HCT116 (cell line): ENCODE results near the gene SLC30A3. TPM values are rescaled to one million over a fixed set of nuclear protein-coding genes. Genes with fewer than 3 reads are reported as not detected.

ENCODE experiments used
- ATAC-seq: fragments of 200-7000 bp; cut with Tn5 transposase; 2 replicates; pipeline ENCODE4 v1.9.1; 2020; ENCODE audit warnings: mild to moderate bottlenecking, moderate library complexity
- BruUV-seq: library from RNA; stranded (reverse); fragments of 400-500 nt; replicated peaks from 2 replicates; lab custom pipeline; 2021; lab: Mats Ljungman, UMichigan
- CTCF ChIA-PET: fragments of 300-600 bp; sonication (Branson Sonifier 250); formaldehyde crosslinking; loops from one replicate; lab custom pipeline; 2021; ENCODE audit warnings: antibody characterized with exemption; lab: Charles Lee
- POLR2A ChIA-PET: fragments of 300-600, 350-600 bp; sonication (Branson Sonifier 250); formaldehyde crosslinking; loops from one replicate; lab custom pipeline; 2021; ENCODE audit warnings: antibody characterized with exemption; lab: Charles Lee
- RAD21 ChIA-PET, 2 experiments: fragments of 300-600 bp; sonication (Branson Sonifier 250); formaldehyde crosslinking; loops; one replicate each; lab custom pipeline; 2023; ENCODE audit warnings: low total read pairs in 2 of 2; ENCODE audit not compliant: uncharacterized antibody in 2 of 2, unreplicated experiment in 2 of 2, low non-redundant PET in 1 of 2; lab: Charles Lee
- DNase-seq: peaks from one replicate; pipeline ENCODE4 v3.0.0-alpha.2; 2010; ENCODE audit warnings: low read depth, low spot score
- H2AFZ ChIP-seq: fragments of 200-600 bp; shearing (Covaris generic), sonication (generic); 2 replicates; pipeline ENCODE4 v1.6.1; 2017; ENCODE audit warnings: low read depth, mixed run types, mixed read lengths, antibody characterized with exemption, low read length; ENCODE audit not compliant: poor library complexity, severe bottlenecking
- H3K27ac ChIP-seq: 2 replicates; pipeline ENCODE4 v1.5.1; 2012; ENCODE audit warnings: low read depth, low read length
- H3K27me3 ChIP-seq: fragments of 200-600 bp; sonication (generic); 2 replicates; pipeline ENCODE4 v1.6.1; 2016; ENCODE audit warnings: mixed run types, low read length, mixed read lengths; ENCODE audit not compliant: insufficient read depth
- H3K36me3 ChIP-seq, 2 experiments: fragments of 200-500 bp in 1 of 2; fragments of 200-600 bp in 1 of 2; sonication (Bioruptor generic) in 1 of 2; sonication (generic) in 1 of 2; 2 replicates each; pipeline versions ENCODE4 v1.5.1 to v1.6.1; 2014 to 2016; ENCODE audit warnings: low read length in 2 of 2, inconsistent platforms in 1 of 2, mixed read lengths in 1 of 2, mixed run types in 1 of 2; ENCODE audit not compliant: insufficient read depth in 2 of 2, control insufficient read depth in 1 of 2
- H3K4me1 ChIP-seq, 2 experiments: fragments of 200-600 bp in 1 of 2; sonication (generic) in 1 of 2; 2 replicates each; pipeline versions ENCODE4 v1.5.1 to v1.6.1; 2012 to 2017; ENCODE audit warnings: low read length in 2 of 2, inconsistent platforms in 1 of 2, mild to moderate bottlenecking in 1 of 2, mixed read lengths in 1 of 2, mixed run types in 1 of 2, moderate library complexity in 1 of 2; ENCODE audit not compliant: insufficient read depth in 2 of 2, control insufficient read depth in 1 of 2
- H3K4me2 ChIP-seq: fragments of 200-600 bp; sonication (generic); 2 replicates; pipeline ENCODE4 v1.6.1; 2017; ENCODE audit warnings: mixed run types, low read length, mixed read lengths
- H3K4me3 ChIP-seq, 2 experiments: fragments of 200-600 bp in 1 of 2; sonication (generic) in 1 of 2; replicated peaks in 1 of 2; 2 replicates each; pipeline ENCODE4 v1.5.1; 2011 to 2016; ENCODE audit warnings: low read length in 2 of 2, control low read depth in 1 of 2, low read depth in 1 of 2, mild to moderate bottlenecking in 1 of 2, mixed read lengths in 1 of 2, mixed run types in 1 of 2
- H3K79me2 ChIP-seq: fragments of 200-600 bp; sonication (generic); 2 replicates; pipeline ENCODE4 v1.6.1; 2017; ENCODE audit warnings: mild to moderate bottlenecking, mixed run types, low read length, moderate library complexity, mixed read lengths; ENCODE audit not compliant: insufficient read depth
- H3K9ac ChIP-seq: fragments of 200-600 bp; sonication (generic); 2 replicates; pipeline ENCODE4 v1.6.1; 2016; ENCODE audit warnings: low read length, mixed read lengths
- H3K9me2 ChIP-seq: fragments of 200-600 bp; sonication (generic), shearing (Covaris generic); 2 replicates; pipeline ENCODE4 v1.6.1; 2017; ENCODE audit warnings: mixed run types, mild to moderate bottlenecking, moderate library complexity; ENCODE audit not compliant: insufficient read depth
- H3K9me3 ChIP-seq, 2 experiments: fragments of 200-500 bp in 1 of 2; fragments of 200-600 bp in 1 of 2; sonication (Bioruptor generic) in 1 of 2; sonication (generic) in 1 of 2; 2 replicates each; pipeline ENCODE4 v1.6.1; 2014 to 2017; ENCODE audit warnings: low read length in 2 of 2, mixed read lengths in 2 of 2, inconsistent platforms in 1 of 2, low read depth in 1 of 2, mild to moderate bottlenecking in 1 of 2, mixed run types in 1 of 2, moderate library complexity in 1 of 2; ENCODE audit not compliant: control insufficient read depth in 1 of 2, insufficient read depth in 1 of 2
- H4K20me1 ChIP-seq: fragments of 200-600 bp; sonication (generic), shearing (Covaris generic); 2 replicates; pipeline ENCODE4 v1.6.1; 2017; ENCODE audit warnings: mixed run types, mild to moderate bottlenecking, moderate library complexity; ENCODE audit not compliant: insufficient read depth
- CEBPB ChIP-seq: IDR thresholded peaks from 2 replicates; pipeline ENCODE4 v1.6.1; 2012; ENCODE audit warnings: low read depth
- CTCF ChIP-seq, 3 experiments: fragments of 200-600 bp in 1 of 3; sonication (generic) in 1 of 3; IDR thresholded peaks in 2 of 3; conservative IDR thresholded peaks in 1 of 3; 2 replicates each; pipeline ENCODE4 v1.5.1; 2012 to 2017; ENCODE audit warnings: low read depth in 2 of 3, low read length in 2 of 3, antibody characterized with exemption in 1 of 3, borderline replicate concordance in 1 of 3, control low read depth in 1 of 3, mild to moderate bottlenecking in 1 of 3, mixed read lengths in 1 of 3, mixed run types in 1 of 3, moderate library complexity in 1 of 3; ENCODE audit not compliant: insufficient read depth in 1 of 3
- EGR1 ChIP-seq: IDR thresholded peaks from 2 replicates; pipeline ENCODE4 v1.6.1; 2012; ENCODE audit warnings: low read depth
- EZH2 ChIP-seq: fragments of 200-600 bp; sonication (generic); IDR thresholded peaks from 2 replicates; pipeline ENCODE4 v1.6.1; 2017; ENCODE audit warnings: antibody characterized with exemption, mixed run types
- EZH2phosphoT487 ChIP-seq: fragments of 200-600 bp; IDR thresholded peaks from 2 replicates; pipeline ENCODE4 v1.6.1; 2018; ENCODE audit warnings: antibody characterized with exemption, borderline replicate concordance
- MAX ChIP-seq: IDR thresholded peaks from 2 replicates; pipeline ENCODE4 v1.6.1; 2012
- POLR2A ChIP-seq: IDR thresholded peaks from 2 replicates; pipeline ENCODE4 v1.7.0; 2011; ENCODE audit warnings: borderline replicate concordance; ENCODE audit not compliant: insufficient read depth, insufficient read length; ENCODE audit errors: extremely low read depth
- POLR2AphosphoS5 ChIP-seq: IDR thresholded peaks from 2 replicates; pipeline ENCODE4 v1.6.1; 2011; ENCODE audit warnings: mild to moderate bottlenecking, low read depth, low read length, moderate library complexity
- SIN3A ChIP-seq: IDR thresholded peaks from 2 replicates; pipeline ENCODE4 v1.6.1; 2012; ENCODE audit warnings: low read depth
- SP1 ChIP-seq: IDR thresholded peaks from 2 replicates; pipeline ENCODE4 v1.6.1; 2012; ENCODE audit warnings: low read depth
- TCF7L2 ChIP-seq: IDR thresholded peaks from 2 replicates; pipeline ENCODE4 v1.7.0; 2011; ENCODE audit warnings: borderline replicate concordance, inconsistent platforms; ENCODE audit not compliant: insufficient read depth, insufficient read length; ENCODE audit errors: extremely low read depth
- YY1 ChIP-seq: IDR thresholded peaks from 2 replicates; pipeline ENCODE4 v1.6.1; 2011; ENCODE audit warnings: low read length, low read depth, moderate library complexity, mild to moderate bottlenecking; ENCODE audit not compliant: insufficient replicate concordance; ENCODE audit errors: extremely low read depth
- ZBTB33 ChIP-seq: IDR thresholded peaks from 2 replicates; pipeline ENCODE4 v1.6.1; 2011; ENCODE audit warnings: mild to moderate bottlenecking, low read length, moderate library complexity; ENCODE audit not compliant: insufficient replicate concordance; ENCODE audit errors: extremely low read depth
- ZFX ChIP-seq: fragments of 450-650 bp; IDR thresholded peaks from 2 replicates; pipeline ENCODE4 v1.6.1; 2017
- ZNF274 ChIP-seq: fragments of 200-500 bp; sonication (Bioruptor generic); IDR thresholded peaks from 2 replicates; pipeline ENCODE4 v1.6.1; 2014; ENCODE audit warnings: mild to moderate bottlenecking, low read depth, low read length, inconsistent platforms
- intact Hi-C: fragments of 100-400 bp; cut with micrococcal nuclease; formaldehyde crosslinking; loops from 2 replicates; pipeline ENCODE4 v1.10.0; 2022
- total RNA-seq: library from RNA; stranded (reverse); gene quantifications from one replicate; pipeline ENCODE4 v1.2.1, GENCODE V29; 2021; ENCODE audit not compliant: unreplicated experiment
- TF ChIP-seq, protein P1 (sequence below): IDR thresholded peaks from 2 replicates; pipeline ENCODE4 v1.6.1; 2012; ENCODE audit warnings: low read depth
- TF ChIP-seq, protein P2 (sequence below): IDR thresholded peaks from 2 replicates; pipeline ENCODE4 v1.6.1; 2012

SLC30A3 gene
- total RNA-seq, 1 experiment from 2014 or later: 20.5 TPM

DNA sequence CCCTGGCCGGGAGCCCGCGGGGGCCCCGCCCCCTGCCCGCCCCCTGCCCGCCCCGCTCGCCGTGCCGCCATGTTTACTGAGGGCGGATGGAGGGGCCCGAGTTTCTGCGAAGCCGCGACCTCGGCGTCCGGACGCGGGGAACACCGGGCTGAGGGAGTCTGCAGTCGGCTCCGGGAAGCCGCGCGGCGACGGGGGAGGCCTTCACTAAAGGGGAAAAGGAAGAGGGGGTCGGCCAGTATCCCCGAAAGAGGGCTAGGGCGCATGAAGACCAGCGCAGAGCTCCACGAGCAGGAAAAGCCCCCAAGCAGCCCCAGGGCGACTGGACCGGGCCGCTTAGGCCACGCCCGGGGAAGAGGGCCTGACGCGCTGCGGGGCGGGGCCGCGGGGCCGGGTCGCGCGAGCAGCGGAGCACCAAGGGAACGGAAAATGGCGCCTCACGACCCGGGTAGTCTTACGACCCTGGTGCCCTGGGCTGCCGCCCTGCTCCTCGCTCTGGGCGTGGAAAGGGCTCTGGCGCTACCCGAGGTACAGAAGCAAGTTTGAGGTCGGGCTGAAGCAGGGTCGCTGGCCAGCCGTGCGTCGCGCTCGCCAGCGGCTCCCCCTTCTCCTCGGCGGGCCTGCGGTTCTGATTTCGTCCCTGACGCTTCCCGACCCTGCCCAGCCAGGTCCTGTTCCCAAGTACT, 50.8 kb downstream of the SLC30A3 start, which contains the start of the genes ATRAID and SLC5A6:
Gene ATRAID, plus strand, starts transcription at position 99 of the 683 bp plus-strand sequence. Its CDS starts 328 bp downstream, at position 427.
Gene SLC5A6, minus strand, starts transcription at position 326 of the 683 bp plus-strand sequence. CDS start 4,618 bp downstream, outside the sequence.
- no TSS peak for BruUV-seq
- peak within 1 kb of the TSS; percentile 91 for H3K27ac ChIP-seq
- H3K36me3 ChIP-seq: peaks cover 10 to 18% of the 10 kb centered on the region in 2 experiments; a peak in 2 of 4 replicates
- H3K4me3 ChIP-seq: peak within 1 kb of the TSS; percentile 73 to 78
- no peaks in the 10 kb centered on the region for H4K20me1 ChIP-seq
- POLR2A ChIA-PET: interaction anchor here (1.0 to 1.5 kb wide), 2 partner anchors 62 to 252 kb away, joined by 3 to 4 read pairs; no protein-coding TSS in a partner anchor
- peak; percentile 49; the same call in 1 of the 2 replicates for TF ChIP-seq SIN3A
- TF ChIP-seq CEBPB: no peak; the same call in 1 of the 2 replicates
- peak; percentile 93 for TF ChIP-seq ZFX
- TF ChIP-seq, protein P1, sequence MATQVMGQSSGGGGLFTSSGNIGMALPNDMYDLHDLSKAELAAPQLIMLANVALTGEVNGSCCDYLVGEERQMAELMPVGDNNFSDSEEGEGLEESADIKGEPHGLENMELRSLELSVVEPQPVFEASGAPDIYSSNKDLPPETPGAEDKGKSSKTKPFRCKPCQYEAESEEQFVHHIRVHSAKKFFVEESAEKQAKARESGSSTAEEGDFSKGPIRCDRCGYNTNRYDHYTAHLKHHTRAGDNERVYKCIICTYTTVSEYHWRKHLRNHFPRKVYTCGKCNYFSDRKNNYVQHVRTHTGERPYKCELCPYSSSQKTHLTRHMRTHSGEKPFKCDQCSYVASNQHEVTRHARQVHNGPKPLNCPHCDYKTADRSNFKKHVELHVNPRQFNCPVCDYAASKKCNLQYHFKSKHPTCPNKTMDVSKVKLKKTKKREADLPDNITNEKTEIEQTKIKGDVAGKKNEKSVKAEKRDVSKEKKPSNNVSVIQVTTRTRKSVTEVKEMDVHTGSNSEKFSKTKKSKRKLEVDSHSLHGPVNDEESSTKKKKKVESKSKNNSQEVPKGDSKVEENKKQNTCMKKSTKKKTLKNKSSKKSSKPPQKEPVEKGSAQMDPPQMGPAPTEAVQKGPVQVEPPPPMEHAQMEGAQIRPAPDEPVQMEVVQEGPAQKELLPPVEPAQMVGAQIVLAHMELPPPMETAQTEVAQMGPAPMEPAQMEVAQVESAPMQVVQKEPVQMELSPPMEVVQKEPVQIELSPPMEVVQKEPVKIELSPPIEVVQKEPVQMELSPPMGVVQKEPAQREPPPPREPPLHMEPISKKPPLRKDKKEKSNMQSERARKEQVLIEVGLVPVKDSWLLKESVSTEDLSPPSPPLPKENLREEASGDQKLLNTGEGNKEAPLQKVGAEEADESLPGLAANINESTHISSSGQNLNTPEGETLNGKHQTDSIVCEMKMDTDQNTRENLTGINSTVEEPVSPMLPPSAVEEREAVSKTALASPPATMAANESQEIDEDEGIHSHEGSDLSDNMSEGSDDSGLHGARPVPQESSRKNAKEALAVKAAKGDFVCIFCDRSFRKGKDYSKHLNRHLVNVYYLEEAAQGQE: no peak
- no peak for TF ChIP-seq EZH2phosphoT487
- TF ChIP-seq MAX: no peak
- peak; percentile 79 for TF ChIP-seq POLR2A
- TF ChIP-seq POLR2AphosphoS5: peak; percentile 93
- TF ChIP-seq YY1: peak; percentile 95
- TF ChIP-seq, protein P2, sequence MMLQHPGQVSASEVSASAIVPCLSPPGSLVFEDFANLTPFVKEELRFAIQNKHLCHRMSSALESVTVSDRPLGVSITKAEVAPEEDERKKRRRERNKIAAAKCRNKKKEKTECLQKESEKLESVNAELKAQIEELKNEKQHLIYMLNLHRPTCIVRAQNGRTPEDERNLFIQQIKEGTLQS: no peak
- TF ChIP-seq TCF7L2: no peak
- TF ChIP-seq EZH2: no peak
- no peak for TF ChIP-seq CTCF (IDR thresholded peaks at IDR 0.05 in 2 of 3, conservative IDR thresholded peaks at IDR 0.05 in 1 of 3; ENCODE audit: borderline replicate concordance in 1 of 3, insufficient read depth in 1 of 3, low read depth in 2 of 3, low read length in 2 of 3)
- TF ChIP-seq EGR1: peak; percentile 61
- TF ChIP-seq SP1: peak; percentile 43; the same call in 1 of the 2 replicates
- no peak for TF ChIP-seq ZNF274
- peak; percentile 57 for TF ChIP-seq ZBTB33
- H3K4me2 ChIP-seq: peak within 1 kb of the TSS; percentile 87
- RAD21 ChIA-PET: no interaction called here
- ATAC-seq (peak; percentile 86), DNase-seq (peak; percentile 72)
- peaks cover 3 to 21% of the 10 kb centered on the region in 2 experiments; a peak in 3 of 4 replicates for H3K4me1 ChIP-seq
- H3K9me3 ChIP-seq: no peaks in the 10 kb centered on the region
- no peaks in the 10 kb centered on the region for H3K27me3 ChIP-seq
- peak within 1 kb of the TSS; percentile 94 for H3K9ac ChIP-seq
- H3K9me2 ChIP-seq: no peaks in the 10 kb centered on the region
- H2AFZ ChIP-seq: no peak within 1 kb of the TSS
- peaks cover 37% of the 10 kb centered on the region for H3K79me2 ChIP-seq
- CTCF ChIA-PET: interaction anchor here (1.0 kb wide), 1 partner anchor 21 kb away, joined by 3 read pairs; no protein-coding TSS in a partner anchor
- intact Hi-C loops: no loop called here
